DMS114 treated with DMSO at 0.1 percent for 48 hours (cell line): Measurements from ENCODE around the gene CENPN.
A peak's percentile ranks its signal among the peaks of the same experiment; 100 is the strongest.

Experiments used
- DNase-seq: peaks from one replicate; lab custom pipeline; 2025; ENCODE audit not compliant: unreplicated experiment; lab: John Stamatoyannopoulos, UW

The CENPN gene

GRCh38 chr16:80990978-80991377 lies 16.0 kb upstream of the CENPN start:
- no peak for DNase-seq

DNA sequence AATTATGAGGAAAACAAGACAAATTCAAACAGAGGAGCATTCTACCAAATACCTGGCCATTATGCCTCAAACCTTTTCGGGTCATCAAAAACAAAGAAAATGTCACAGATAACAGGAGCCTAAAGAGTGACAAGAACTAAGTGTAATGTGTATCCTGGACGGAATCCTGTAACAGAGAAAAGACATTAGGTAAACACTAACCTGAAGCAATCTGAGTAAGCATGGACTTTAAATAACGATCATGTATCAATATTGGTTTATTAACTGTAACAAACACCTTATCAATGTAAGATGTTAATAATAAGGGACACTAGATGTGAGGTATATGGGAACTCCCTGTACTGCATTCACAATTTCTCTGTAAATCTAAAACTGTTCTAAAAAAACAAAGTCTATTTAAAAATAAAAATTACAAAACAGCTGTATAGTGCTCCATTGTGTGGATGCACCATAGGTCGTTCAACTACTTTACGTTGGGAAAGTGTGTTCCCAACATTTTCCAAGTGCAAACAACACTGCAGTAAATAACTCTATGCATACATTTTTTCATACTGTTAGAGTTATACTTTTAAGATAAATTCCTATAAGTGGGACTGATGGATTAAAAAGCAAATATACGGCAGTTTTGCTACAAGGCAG lies 15.1 kb upstream of the CENPN start:
- DNase-seq = no peak

GRCh38 chr16:80992676-80993293 lies 14.2 kb upstream of the CENPN start:
- DNase-seq = no peak

- DNase-seq = no peak
Observed at GRCh38 chr16:80993307-80993706, 13.7 kb upstream of the CENPN start.

- DNase-seq = no peak
Observed at GRCh38 chr16:80993834-80994233, 13.2 kb upstream of the CENPN start.

GRCh38 chr16:80994451-80994850 lies 12.6 kb upstream of the CENPN start:
- DNase-seq = no peak

- no peak for DNase-seq
Observed at GRCh38 chr16:80996688-80997138, 10.3 kb upstream of the CENPN start.

DNA sequence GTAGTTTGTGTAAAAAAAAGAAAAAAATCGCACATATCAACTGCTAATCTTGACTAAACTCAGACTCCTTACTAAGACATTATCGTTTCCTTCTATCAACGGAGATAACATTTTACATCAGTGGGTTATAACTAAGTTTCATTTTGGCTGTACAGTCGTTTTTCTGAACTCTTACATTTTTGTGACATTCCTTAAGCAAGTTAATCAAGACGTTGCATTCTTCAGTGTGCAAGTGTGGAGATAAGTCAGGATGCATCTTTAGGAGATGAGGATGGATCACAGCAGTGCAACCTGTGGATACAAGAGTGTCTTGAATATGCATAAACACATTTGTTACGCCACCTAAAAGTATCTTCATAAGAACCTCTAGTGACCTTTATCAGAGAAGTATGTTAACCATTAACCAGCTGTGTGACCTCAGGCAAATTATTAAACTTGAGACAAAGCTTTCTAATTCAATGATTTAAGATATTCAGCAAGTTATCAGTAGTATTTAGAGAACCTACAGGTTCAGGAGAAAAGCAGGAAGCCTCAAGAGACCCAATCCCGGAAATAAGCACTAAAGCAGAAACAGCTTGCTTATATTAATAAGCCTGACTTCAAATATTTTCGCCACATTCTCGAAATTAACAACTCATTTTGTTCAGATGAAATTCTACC lies 9.7 kb upstream of the CENPN start:
- DNase-seq = no peak

DNA sequence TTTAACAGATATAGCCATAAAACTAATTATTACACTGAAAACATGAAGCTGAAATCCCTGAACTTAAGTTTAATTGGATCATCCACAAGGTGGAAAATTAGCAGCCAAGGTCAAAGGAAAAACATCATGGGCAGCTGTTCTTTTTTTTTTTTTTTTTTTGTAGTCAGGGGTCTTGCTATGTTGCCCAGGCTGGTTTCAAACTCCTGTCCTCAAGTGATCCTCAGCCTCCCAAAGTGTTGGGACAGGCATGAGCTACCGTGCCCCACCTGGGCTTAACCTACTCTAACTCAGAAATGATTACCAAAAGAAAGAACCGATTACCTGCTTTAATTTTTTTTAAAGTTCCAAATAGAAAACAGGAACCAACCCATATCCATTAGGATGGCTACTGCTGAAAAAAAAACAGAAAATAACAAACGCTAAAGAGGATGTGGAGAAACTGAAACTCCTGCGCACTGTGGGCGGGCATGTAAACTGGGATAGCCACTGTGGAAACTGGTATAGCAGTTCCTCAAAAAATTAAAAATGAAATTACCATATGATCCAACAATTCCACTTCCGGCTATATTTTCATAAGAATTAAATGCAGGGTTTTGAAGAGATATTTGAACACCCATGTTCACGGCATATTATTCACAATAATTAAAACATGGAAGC lies 8.9 kb upstream of the CENPN start:
- DNase-seq = no peak

DNA sequence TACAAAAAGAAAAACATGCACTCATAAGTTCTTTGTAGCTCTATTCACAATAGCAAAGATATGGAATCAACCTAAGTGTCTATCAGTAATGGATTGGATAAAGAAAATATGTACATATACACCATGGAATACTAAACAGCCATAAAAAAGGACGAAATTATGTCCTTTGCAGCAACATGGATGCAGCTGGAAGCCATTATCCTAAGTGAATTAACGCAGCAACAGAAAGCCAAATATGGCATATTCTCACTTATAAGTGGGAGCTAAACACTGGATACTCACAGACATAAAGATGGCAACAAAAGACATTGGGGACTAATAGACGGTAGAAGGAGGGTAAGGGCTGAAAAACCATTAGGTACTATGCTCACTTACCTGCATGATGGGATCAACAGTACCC lies 6.1 kb upstream of the CENPN start:
- no peak for DNase-seq

DNA sequence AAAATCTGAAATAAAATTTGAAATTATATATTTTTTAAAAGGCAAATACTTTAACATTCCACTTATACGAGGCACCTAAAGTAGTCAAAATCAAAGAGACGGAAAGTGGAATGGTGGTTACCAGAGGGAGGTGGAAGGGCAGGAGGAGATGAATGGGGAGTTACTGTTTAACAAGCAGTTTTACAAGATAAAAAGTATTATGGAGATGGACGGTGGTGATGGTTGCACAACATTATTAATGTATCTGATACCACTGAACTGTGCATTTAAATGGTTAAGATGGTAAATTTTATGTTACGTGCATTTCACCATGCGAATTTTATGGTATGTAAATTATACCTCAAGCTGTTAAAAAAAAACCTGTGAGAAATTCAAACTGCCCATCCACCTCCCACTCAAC lies 5.7 kb upstream of the CENPN start:
- no peak for DNase-seq

DNA sequence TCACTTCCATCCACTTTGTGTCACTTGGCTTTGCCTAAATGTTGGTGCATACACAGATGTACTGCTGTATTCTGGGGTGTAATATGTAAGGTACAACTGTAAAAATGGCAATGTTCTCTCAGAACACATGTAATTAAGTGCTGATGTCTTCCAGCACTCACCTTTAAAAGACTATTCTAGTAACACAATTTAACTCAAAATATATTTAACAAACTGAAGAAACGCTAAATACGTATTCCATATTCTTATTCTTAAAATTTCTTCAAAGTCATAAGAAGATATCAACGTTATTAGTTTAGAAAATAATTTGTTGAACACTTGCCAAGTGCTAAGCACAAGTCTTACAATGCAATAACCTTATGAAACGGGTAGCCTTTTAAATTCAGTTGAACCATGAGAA lies 4.0 kb upstream of the CENPN start:
- DNase-seq = no peak

GRCh38 chr16:81003610-81004460 lies 3.2 kb upstream of the CENPN start:
- no peak for DNase-seq

GRCh38 chr16:81004646-81005353 lies 2.2 kb upstream of the CENPN start:
- peak; percentile 53 for DNase-seq

DNA sequence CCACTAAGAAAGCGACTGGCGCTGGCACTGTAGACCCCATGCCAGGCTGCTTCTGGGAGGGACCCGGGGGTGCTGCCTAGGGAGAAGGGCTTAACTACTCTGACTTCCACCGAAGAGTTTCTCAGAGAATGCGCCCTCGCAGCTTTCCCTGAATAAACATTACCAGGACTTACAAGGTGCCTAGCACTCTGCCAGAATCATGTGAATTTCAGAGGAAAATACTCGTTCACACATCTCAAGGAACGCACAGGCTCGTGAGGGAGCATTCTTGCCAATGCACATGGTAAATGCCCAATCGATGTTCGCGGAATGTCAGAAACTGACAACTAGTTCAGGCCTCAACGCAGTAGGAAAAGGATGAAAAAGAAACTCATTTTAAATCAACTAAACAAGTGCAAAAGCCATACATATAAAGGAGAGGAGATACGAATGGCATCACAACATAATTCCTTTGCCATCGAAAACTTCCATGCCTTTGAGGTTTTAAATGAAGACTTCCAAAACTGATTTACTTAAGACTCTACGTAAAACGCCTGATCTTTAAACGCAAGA lies 1.3 kb upstream of the CENPN start:
- DNase-seq = no peak

DNA sequence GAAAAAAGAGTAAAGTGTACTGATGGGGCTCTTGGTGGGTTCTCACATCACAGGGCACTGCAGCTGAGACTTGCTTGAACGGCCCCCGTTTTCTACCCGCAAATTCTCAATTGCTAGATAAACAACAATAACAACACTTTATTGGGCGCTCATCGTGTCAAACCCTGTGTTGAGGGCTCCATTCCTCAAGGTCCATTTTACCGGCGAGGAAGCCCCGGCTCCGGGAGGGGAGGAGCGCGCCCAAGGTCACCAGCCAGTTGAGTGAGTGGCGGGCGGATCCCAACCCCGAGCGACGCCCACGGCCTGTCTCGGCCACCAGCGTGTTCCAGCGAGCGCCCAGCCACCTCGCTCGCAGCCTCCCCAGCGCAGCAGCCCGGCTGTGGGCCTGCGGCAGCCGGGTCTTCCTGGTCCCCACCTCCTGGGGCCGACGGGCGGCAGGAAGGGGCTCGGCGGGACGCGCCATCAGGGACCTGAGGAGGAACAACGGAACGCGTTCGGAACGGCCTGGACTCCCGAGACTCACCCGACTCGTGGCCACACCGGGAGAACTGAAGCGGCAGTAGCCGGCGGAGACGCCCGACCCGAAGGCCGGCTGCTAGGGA lies 702 bp upstream of the CENPN start:
- DNase-seq = peak; percentile 41

DNA sequence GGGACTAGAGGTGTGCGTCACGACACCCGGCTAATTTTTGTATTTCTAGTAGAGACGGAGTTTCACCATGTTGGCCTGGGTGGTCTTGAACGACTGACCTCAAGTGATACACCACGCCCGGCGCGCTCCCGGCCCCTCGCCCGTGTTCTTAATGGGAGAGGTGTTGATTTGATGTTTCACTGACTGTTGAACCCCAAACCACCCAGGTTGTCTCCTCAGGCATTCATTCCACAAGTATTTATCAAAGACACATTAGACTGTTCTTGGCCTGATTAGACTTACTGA lies 1.4 kb downstream of the CENPN start:
- no peak for DNase-seq

DNA sequence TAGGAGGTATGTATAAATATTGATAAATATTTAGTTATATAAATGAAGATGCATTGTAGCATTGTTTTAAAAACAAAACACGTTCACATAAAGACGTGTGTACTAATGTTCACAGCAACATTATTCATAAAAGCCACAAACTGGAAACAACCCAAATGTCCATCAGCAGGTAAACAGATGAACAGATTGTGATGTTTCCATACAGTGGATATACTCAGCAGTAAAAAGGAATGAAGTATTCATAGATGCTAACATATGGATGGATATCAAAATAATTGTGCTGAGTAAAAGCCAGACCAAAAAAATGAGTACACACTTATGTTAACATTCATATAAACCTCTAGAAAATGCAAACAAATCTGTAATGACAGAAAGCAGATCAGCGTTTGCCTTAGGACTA lies 6.0 kb downstream of the CENPN start:
- no peak for DNase-seq

GRCh38 chr16:81014672-81015071 lies 7.7 kb downstream of the CENPN start:
- DNase-seq = no peak

GRCh38 chr16:81018496-81018895 lies 11.5 kb downstream of the CENPN start:
- no peak for DNase-seq
